HG02642 (cell line): Measurements from ENCODE around the gene HTR4.
"Not testable (repeated sequence)": the region's sequence is repeated elsewhere in the genome, so short reads cannot be mapped to it uniquely, and the experiment has no call there.

Experiments used
- ATAC-seq: cut with Tn5 transposase; IDR thresholded peaks from one replicate; pipeline ENCODE4 v1.9.1; 2021; ENCODE audit warnings: mild to moderate bottlenecking; ENCODE audit not compliant: unreplicated experiment, poor library complexity

The HTR4 gene

DNA sequence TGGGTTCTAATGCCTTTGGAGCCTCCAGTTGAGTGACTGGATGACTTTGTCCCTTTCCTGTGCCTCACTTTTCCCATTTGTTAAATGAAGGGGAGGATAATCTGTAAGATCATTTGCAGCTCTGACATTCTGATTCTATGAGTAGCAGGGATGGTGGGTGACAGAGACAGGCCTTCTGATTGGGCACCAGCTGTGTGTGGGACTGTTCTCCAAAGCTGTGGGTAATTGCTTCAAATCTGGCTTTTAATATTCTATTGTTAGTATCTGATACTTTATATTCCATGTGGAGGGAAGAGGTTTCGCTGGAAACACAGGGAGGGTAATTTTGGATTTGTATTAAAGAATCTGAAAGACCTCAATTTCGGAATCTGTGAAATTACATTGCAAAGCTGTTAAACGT is 167.9 kb downstream of the HTR4 start:
- ATAC-seq = no peak

DNA sequence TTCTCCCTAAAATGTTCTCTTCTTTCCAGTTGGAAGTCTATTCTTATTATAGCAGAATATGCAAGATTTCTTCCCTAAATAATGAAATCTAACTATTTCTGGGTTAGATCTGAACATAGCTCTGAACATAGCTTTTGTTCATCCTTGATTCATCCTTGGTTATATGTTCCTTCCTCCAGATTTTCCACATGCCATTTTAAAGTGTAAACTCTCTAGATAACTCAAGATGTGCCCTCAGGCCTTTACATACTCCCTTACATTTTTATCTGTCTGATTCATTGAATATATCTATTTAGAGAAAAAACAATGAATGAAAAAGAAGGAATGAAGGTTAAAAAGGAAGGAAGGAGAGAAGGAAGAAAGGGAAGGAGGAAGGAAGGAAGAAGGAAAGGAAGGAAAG is 169.7 kb downstream of the HTR4 start:
- ATAC-seq = no peak

GRCh38 chr5:148483750-148484149 is 170.6 kb downstream of the HTR4 start:
- no peak for ATAC-seq

DNA sequence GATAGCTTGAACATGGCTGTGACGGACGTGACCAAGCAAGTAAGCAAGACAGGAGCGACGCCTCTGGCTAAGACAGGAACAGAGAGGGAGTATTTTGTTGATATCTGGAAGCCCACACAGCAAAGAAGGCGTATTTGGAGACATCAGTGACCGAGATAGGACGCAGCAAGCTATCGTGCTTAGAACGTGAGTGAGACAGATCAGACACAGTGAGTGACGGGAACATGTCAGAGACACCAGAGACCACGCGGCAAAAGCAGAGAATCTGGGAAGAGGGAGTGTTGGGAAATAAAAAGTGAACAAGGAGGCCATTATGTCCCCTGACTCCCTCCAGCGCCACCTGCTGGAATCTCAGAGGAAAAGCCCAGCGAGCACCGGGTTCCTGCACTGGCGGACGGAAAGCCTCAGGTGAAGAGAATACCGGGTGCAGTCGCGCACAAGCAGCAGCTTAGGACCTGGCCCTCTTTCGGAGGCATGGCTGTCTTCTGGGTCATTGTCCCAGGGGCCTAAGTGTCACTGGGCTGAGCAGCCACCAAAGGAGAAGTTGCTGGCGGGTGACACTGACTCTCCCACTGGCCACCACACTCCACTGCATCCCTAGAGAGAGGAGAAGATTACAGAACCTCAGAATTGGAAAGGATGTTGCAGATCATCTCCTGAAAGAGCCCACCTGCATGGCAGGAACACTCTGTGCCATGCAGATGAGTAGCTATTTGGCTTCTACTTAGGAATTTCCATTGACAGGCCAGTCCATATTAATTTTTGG is 171.4 kb downstream of the HTR4 start:
- ATAC-seq = peak; percentile 89

DNA sequence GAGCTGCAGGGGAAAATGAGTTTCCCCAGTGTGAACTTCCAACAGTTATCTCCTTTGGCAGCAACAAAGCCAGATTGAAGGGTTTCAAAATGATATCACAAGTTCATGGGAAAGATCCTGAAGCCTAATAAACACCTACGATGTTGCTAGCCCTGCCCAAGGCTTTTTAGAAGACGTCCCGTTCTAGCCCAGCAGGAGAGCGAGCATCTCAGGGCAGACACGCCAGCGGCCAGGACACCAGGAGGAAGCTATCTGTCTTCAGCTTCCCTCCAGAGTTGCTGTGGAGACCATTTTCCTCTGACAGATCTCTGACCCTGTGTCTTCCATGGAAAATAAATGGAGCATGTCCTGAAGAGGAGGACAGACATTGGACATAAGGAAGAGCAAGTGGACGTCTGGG is 172.1 kb downstream of the HTR4 start:
- no peak for ATAC-seq

DNA sequence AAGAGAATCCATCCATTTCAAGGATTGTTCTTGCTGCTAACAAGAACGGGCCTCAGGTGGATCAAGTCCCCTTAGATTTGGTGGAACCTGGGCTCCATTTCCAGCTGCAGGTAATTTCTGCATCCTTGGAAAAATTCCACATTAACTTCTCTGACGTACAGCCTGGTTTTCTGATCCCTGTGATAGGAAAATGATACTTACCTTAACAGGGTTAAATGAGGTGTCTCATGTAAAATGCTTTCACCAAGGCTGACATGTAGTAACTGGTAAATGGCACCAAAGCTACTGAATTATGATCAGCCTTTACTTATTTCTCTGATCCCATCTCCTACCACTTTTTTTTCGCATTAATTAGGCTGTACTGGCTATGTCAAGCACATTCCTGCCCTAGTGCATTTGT is 176.9 kb downstream of the HTR4 start:
- no peak for ATAC-seq

- ATAC-seq = no peak
Observed at GRCh38 chr5:148476302-148476701, 178.0 kb downstream of the HTR4 start.

- no peak for ATAC-seq
Observed at GRCh38 chr5:148474025-148474511, 180.3 kb downstream of the HTR4 start.

GRCh38 chr5:148471379-148471778 is 182.9 kb downstream of the HTR4 start:
- ATAC-seq = no peak

DNA sequence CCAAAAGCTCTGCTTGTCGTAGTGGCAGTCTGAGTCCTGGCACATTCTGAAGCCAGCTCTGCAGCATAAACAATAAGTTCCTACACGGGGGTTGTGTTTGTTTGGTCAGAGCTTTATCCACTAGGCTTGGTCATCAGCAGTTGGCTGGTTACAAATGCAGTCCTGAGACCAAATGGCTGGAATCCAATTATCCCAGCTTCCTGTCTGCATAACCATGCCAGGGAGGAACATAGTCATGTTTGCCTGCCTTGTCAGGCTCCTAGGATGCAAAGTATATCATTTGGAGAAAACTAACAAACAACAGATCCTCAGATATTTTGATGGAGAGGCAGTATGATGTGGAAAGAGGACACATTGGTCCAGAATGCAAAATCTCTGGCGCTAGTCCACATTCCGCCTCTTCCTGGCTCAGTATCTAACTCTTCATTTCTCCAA is 184.8 kb downstream of the HTR4 start:
- ATAC-seq = no peak

GRCh38 chr5:148468746-148469145 is 185.6 kb downstream of the HTR4 start:
- ATAC-seq = not testable (repeated sequence)

DNA sequence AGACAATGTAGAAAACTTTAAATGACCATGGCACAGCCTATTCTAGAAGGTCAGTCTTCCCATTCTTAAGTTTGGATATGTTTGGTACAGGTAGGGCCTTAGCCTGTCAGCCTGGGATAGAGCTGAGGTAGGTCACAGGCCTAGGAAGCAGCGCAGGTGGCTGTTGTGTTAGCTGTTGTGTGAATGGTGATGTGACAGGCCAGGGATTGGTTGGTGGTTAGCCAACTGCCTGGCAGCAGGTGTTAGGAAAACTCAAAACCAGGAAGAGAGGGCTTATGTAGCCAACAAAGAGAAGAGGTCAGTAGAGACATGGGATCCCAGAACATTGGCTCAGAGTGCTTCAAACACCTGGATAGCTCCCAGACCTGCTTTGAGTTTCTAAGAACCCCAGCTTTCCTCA is 186.4 kb downstream of the HTR4 start:
- ATAC-seq = no peak

DNA sequence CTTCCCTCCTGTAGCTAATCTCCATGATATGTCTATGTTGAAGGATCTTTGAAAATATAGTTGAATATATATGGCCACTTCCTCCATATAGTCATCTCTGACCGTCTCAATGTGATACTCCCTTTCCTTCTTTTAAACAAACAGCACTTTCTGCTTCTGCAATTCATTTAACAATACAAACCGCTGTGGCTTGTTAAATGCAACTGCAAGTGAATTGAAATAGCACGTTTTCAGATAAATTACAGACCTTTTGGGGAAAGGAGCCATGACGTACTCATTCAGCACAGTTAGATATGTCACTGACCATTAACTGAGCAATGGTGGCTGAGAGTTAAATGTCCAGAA is 188.1 kb downstream of the HTR4 start:
- ATAC-seq = no peak

- ATAC-seq = no peak
Observed at GRCh38 chr5:148465381-148466235, 188.7 kb downstream of the HTR4 start.

DNA sequence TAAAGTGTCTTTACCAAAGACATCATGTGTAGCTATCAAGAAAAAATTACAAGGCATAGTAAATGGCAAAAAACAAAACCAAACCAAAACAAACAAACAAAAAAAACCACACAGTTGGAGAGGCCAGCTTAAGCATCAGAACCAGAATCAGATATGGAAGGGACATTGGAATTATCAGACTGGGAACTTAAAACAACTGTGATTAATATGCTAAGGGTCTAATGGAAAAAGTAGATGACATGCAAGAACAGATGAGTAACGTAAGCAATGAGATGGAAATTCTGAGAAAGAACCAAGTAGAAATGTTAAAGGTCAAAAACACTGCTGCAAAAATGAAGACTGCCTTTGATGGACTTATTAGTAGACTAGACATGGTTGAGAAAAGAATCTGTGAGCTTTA is 194.7 kb downstream of the HTR4 start:
- ATAC-seq = no peak

- no peak for ATAC-seq
Observed at GRCh38 chr5:148458036-148458888, 196.1 kb downstream of the HTR4 start.

- no peak for ATAC-seq
Observed at GRCh38 chr5:148457183-148457620, 197.1 kb downstream of the HTR4 start.

GRCh38 chr5:148455185-148455584 is 199.1 kb downstream of the HTR4 start:
- ATAC-seq = no peak

DNA sequence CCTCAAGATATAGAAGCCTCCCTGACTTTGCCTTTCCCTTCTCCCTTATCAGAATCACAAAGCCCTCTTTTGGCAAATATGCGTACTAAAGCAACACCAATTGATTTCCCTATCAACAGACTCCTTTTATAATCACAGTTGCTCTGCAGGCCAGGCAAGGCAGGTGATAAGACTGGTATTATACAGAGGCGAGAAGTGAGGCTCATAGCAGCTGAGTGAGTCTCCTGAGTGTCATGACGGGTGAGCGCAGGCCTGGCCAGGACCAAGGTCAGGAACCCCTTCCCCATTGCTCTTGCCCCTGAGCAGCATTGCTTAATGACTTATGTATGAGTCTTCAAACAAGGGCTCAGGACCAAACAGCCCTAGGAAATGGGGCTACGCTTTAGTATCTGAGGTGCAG is 199.8 kb downstream of the HTR4 start:
- ATAC-seq = no peak

DNA sequence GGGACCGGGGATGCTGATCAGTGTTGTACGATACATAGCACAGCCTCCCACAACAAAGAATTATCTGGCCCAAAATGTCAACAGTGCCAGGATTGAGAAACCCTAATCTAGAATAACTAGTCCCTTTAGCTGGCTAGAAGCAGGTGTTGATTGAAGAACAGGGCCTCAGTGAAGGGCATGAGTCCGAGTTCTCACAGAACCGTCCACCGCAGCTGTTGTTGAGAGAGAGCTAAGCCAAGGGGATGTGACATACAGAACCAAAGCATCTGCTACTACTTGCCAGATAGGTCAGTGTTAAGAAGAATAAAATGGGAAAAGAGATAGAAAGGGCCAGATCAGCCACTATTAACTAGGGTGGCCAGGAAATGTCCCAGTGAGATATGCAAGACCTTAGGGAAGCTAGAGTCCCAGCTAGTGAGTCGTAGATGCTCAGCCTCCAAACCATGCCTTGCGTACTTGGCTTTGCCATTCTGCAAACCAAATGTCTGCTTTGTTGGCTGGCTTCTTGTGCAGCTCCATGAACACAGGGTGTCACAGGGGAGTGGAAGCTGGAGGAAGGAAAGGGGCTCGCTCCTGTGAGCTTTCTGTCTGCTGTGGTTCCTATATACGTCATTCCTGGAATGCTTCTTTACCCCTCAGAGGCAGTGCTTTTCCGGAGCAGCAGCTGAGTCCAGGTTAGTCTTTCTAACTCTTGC is 201.7 kb downstream of the HTR4 start:
- ATAC-seq = no peak
